ENCODE measurements around the gene LRP10. TPM values are rescaled to one million over a fixed set of nuclear protein-coding genes. Genes with fewer than 3 reads are reported as not detected.
"Not testable (repeated sequence)": the region's sequence is repeated elsewhere in the genome, so short reads cannot be mapped to it uniquely, and the experiment has no call there.

Gene LRP10
- total RNA-seq, 8 experiments from 2014 or later, result 3.9 to 55.5 (median 29.2) TPM

DNA sequence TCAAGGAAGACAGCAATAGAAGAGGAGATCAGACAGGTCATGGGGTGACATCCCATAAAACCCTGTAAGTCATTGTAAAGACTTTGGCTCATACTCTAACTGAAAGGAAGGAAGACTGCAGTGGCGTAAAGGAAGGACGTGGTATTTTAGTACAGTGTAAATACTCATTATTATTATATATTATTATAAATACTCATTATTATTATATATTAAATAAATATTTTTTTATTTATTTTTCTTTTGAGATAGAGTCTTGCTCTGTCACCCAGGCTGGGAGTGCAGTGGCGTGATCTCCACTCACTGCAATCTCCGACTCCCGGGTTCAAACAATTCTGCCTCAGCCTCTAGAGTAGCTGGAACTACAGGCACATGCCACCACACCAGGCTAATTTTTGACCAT lies 15.1 kb upstream of the LRP10 start:
- ATAC-seq (replicated peaks in 6 of 8), result no peak
- in situ Hi-C loops (cut with MboI; ENCODE audit: low pct_unique_long_range_greater_than_20kb in 2 of 9, low sequenced_read_pairs in 9 of 9, unreplicated experiment in 9 of 9), result loop anchor here in 8 of 9 experiments (25.0 kb wide), 3 partner anchors 269 to 469 kb away; partner anchors contain the start of genes ABHD4 (in 1 of the 8) and DAD1 (in 1 of the 8)
- 73 to 100% (median 98%) methylated on average over 1 to 5 of the region's 5 CpGs; no CpG with 5 or more reads in 2 of the 10 experiments for WGBS, 10 experiments
- peaks cover 0 to 2% of the 10 kb centered on the region in 2 donors for H3K4me1 ChIP-seq (replicated peaks in 1 of 2)
- no peak overlapping the region for H3K27ac ChIP-seq
- H3K4me3 ChIP-seq, result no peak overlapping the region

- not testable (repeated sequence) for ATAC-seq (replicated peaks in 6 of 8); H3K4me3 ChIP-seq; H3K27ac ChIP-seq; H3K4me1 ChIP-seq (replicated peaks in 1 of 2)
- in situ Hi-C loops (cut with MboI; ENCODE audit: low pct_unique_long_range_greater_than_20kb in 2 of 9, low sequenced_read_pairs in 9 of 9, unreplicated experiment in 9 of 9), result loop anchor here in 8 of 9 experiments (25.0 kb wide), 3 partner anchors 273 to 473 kb away; partner anchors contain the start of genes ABHD4 (in 1 of the 8) and DAD1 (in 1 of the 8)
- 20 to 100% (median 67%) methylated on average over 1 to 3 of the region's 3 CpGs; no CpG with 5 or more reads in 4 of the 10 experiments for WGBS, 10 experiments
These were observed 11.2 kb upstream of the LRP10 start for GRCh38 chr14:22860377-22860776.

- no peaks in the 10 kb centered on the region for H3K4me1 ChIP-seq (replicated peaks in 1 of 2)
- in situ Hi-C loops (cut with MboI; ENCODE audit: low pct_unique_long_range_greater_than_20kb in 2 of 9, low sequenced_read_pairs in 9 of 9, unreplicated experiment in 9 of 9), result loop anchor here in 8 of 9 experiments (25.0 kb wide), 3 partner anchors 274 to 474 kb away; partner anchors contain the start of genes ABHD4 (in 1 of the 8) and DAD1 (in 1 of the 8)
- no peak for ATAC-seq (replicated peaks in 6 of 8)
- no peak overlapping the region for H3K4me3 ChIP-seq
- H3K27ac ChIP-seq, result no peak overlapping the region
These were observed 9.9 kb upstream of the LRP10 start for GRCh38 chr14:22861651-22862050.

GRCh38 chr14:22864979-22865378 lies 6.6 kb upstream of the LRP10 start:
- in situ Hi-C loops (cut with MboI; ENCODE audit: low pct_unique_long_range_greater_than_20kb in 2 of 9, low sequenced_read_pairs in 9 of 9, unreplicated experiment in 9 of 9), result loop anchor here in 8 of 9 experiments (25.0 kb wide), 3 partner anchors 278 to 478 kb away; partner anchors contain the start of genes ABHD4 (in 1 of the 8) and DAD1 (in 1 of the 8)
- 42 to 100% (median 95%) methylated on average over 1 to 3 of the region's 4 CpGs; no CpG with 5 or more reads in 2 of the 10 experiments for WGBS, 10 experiments
- Histone ChIP-seq H3K4me3 (no peak overlapping the region), H3K4me1 (replicated peaks in 1 of 2) (no peaks in the 10 kb centered on the region), H3K27ac (no peak overlapping the region)
- no peak for ATAC-seq (replicated peaks in 6 of 8)

DNA sequence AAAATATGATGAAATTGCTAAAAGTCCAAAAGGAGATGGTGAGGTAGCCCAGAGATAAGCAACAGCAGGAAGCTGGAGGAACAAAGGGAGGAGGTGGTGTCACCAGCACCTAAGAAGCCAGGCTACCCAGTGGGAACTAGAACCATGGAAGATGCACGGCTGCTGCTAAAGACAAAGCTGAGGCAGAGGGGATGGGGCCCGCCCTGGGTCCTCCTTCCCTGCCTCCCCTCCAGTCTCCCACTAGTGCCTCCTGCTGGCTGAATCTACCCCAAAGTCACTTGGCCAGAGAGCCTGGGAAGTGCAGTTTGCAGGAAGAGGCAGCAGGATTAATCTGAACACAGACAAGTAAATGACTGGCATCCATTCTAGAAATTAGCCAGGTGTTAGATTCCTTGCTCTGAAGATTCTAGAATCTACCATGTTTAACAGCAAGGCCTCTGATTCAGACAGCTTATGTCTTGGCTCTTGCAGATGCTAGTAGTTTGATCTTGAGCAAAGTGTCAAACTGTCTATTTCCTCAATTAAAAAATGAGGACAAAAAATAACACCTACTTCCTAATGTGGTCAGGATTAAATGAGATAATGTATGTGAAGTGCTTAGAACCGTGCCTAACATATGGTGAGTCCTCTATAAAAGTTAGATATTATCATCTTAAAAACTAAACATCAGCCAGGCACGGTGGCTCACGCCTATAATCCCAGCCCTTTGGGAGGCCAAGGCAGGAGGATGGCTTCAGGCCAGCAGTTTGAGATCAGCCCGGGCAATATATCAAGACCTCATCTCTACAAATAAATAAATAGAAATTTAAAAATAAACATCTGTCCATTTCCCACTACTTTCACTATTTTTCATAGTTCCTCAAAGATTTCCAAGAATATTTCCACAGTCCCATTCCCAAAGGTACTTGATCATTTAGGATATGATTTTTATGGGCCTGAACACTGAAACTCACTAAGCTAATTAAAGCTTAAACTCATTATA lies 5.8 kb upstream of the LRP10 start:
- ATAC-seq (replicated peaks in 6 of 8), result peak in 2 of 8 experiments; percentile 38 to 47
- H3K27ac ChIP-seq, result no peak overlapping the region
- WGBS, 10 experiments, result 17 to 100% (median 68%) methylated on average over 1 to 6 of the region's 6 CpGs; no CpG with 5 or more reads in 2 of the 10 experiments
- H3K4me3 ChIP-seq, result no peak overlapping the region
- no peaks in the 10 kb centered on the region for H3K4me1 ChIP-seq (replicated peaks in 1 of 2)
- in situ Hi-C loops (cut with MboI; ENCODE audit: low pct_unique_long_range_greater_than_20kb in 2 of 9, low sequenced_read_pairs in 9 of 9, unreplicated experiment in 9 of 9), result loop anchor here in 8 of 9 experiments (25.0 kb wide), 3 partner anchors 278 to 478 kb away; partner anchors contain the start of genes ABHD4 (in 1 of the 8) and DAD1 (in 1 of the 8)

GRCh38 chr14:22866874-22867273 lies 4.7 kb upstream of the LRP10 start:
- in situ Hi-C loops (cut with MboI; ENCODE audit: low pct_unique_long_range_greater_than_20kb in 2 of 9, low sequenced_read_pairs in 9 of 9, unreplicated experiment in 9 of 9), result loop anchor here in 8 of 9 experiments (25.0 kb wide), 3 partner anchors 280 to 480 kb away; partner anchors contain the start of genes ABHD4 (in 1 of the 8) and DAD1 (in 1 of the 8)
- 76 to 100% (median 90%) methylated on average over 1 to 5 of the region's 5 CpGs; no CpG with 5 or more reads in 1 of the 10 experiments for WGBS, 10 experiments
- H3K4me1 ChIP-seq (replicated peaks in 1 of 2), result peaks cover 0 to 2% of the 10 kb centered on the region in 2 donors
- no peak overlapping the region for H3K4me3 ChIP-seq
- H3K27ac ChIP-seq, result no peak overlapping the region
- no peak for ATAC-seq (replicated peaks in 6 of 8)

GRCh38 chr14:22870811-22871223 lies 723 bp upstream of the LRP10 start:
- H3K4me1 ChIP-seq (replicated peaks in 1 of 2), result peaks cover 0 to 5% of the 10 kb centered on the region in 2 donors
- no peak for ATAC-seq (replicated peaks in 6 of 8)
- in situ Hi-C loops (cut with MboI; ENCODE audit: low pct_unique_long_range_greater_than_20kb in 2 of 9, low sequenced_read_pairs in 9 of 9, unreplicated experiment in 9 of 9), result loop anchor here in 8 of 9 experiments (25.0 kb wide), 3 partner anchors 284 to 484 kb away; partner anchors contain the start of genes ABHD4 (in 1 of the 8) and DAD1 (in 1 of the 8)
- no peak overlapping the region for H3K27ac ChIP-seq
- peak overlapping the region in 4 of 5 donors; percentile 53 to 88 (median 58) for H3K4me3 ChIP-seq
- WGBS, 10 experiments, result 0 to 60% (median 13%) methylated on average over 1 of the region's 1 CpG; no CpG with 5 or more reads in 3 of the 10 experiments

DNA sequence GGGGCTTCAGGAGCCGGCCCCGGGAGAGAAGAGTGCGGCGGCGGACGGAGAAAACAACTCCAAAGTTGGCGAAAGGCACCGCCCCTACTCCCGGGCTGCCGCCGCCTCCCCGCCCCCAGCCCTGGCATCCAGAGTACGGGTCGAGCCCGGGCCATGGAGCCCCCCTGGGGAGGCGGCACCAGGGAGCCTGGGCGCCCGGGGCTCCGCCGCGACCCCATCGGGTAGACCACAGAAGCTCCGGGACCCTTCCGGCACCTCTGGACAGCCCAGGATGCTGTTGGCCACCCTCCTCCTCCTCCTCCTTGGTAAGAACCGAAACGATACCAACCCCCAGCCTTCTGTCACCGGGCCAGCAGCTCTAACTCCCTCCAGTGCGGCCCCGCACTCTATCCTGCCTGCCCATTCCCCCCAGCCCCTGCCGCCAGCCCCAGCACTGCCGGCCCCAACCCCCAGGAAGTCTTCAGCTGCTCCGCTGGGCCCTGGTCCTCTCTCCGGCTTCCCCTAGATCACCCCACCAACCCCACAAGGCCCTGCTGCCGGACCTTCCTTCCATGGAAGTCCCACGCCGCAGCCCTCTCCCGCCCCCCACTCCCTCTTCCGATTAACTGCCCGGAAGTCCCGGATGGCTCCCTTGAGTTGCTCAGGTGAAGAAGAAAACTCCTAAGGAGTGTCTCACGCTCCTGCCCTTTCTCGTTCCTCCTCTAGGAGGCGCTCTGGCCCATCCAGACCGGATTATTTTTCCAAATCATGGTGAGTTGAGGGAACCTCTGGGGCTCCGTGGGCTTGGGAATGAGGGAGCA lies 693 bp downstream of the LRP10 start:
- H3K4me3 ChIP-seq, result peak overlapping the region; percentile 31 to 88 (median 54)
- ATAC-seq (replicated peaks in 6 of 8), result peak; percentile 30 to 54 (median 50)
- H3K27ac ChIP-seq, result peak overlapping the region; percentile 13 to 16
- WGBS, 10 experiments, result 0% methylated on average over 1 of the region's 45 CpGs; no CpG with 5 or more reads in 7 of the 10 experiments
- in situ Hi-C loops (cut with MboI; ENCODE audit: low pct_unique_long_range_greater_than_20kb in 2 of 9, low sequenced_read_pairs in 9 of 9, unreplicated experiment in 9 of 9), result loop anchor here in 8 of 9 experiments (25.0 kb wide), 3 partner anchors 285 to 485 kb away; partner anchors contain the start of genes ABHD4 (in 1 of the 8) and DAD1 (in 1 of the 8)
- H3K4me1 ChIP-seq (replicated peaks in 1 of 2), result peaks cover 0 to 5% of the 10 kb centered on the region in 2 donors

GRCh38 chr14:22872833-22873520 lies 1.4 kb downstream of the LRP10 start:
- peak in 3 of 8 experiments; percentile 1 to 2 (median 1) for ATAC-seq (replicated peaks in 6 of 8)
- Histone ChIP-seq H3K4me1 (replicated peaks in 1 of 2) (peaks cover 0 to 5% of the 10 kb centered on the region in 2 donors), H3K27ac (peak overlapping the region in 1 of 2 donors; percentile 13), H3K4me3 (peak overlapping the region; percentile 31 to 88 (median 54))
- WGBS, 10 experiments, result 4 to 83% (median 56%) methylated on average over 1 to 9 of the region's 10 CpGs; no CpG with 5 or more reads in 1 of the 10 experiments
- in situ Hi-C loops (cut with MboI; ENCODE audit: low pct_unique_long_range_greater_than_20kb in 2 of 9, low sequenced_read_pairs in 9 of 9, unreplicated experiment in 9 of 9), result loop anchor here in 8 of 9 experiments (25.0 kb wide), 3 partner anchors 286 to 486 kb away; partner anchors contain the start of genes ABHD4 (in 1 of the 8) and DAD1 (in 1 of the 8)

DNA sequence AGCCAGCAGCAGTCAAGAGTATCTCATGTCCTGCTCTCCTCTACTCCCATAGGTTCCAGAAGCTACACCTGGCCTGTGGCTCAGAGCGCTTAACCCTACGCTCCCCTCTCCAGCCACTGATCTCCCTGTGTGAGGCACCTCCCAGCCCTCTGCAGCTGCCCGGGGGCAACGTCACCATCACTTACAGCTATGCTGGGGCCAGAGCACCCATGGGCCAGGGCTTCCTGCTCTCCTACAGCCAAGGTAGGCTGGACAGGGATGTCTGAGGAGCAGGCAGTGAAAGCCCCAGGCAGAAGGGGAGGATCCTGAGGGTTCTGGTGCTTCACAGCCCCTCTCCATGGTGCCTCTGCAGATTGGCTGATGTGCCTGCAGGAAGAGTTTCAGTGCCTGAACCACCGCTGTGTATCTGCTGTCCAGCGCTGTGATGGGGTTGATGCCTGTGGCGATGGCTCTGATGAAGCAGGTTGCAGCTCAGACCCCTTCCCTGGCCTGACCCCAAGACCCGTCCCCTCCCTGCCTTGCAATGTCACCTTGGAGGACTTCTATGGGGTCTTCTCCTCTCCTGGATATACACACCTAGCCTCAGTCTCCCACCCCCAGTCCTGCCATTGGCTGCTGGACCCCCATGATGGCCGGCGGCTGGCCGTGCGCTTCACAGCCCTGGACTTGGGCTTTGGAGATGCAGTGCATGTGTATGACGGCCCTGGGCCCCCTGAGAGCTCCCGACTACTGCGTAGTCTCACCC lies 3.6 kb downstream of the LRP10 start:
- ATAC-seq (replicated peaks in 6 of 8), result no peak
- in situ Hi-C loops (cut with MboI; ENCODE audit: low pct_unique_long_range_greater_than_20kb in 2 of 9, low sequenced_read_pairs in 9 of 9, unreplicated experiment in 9 of 9), result no loop called here
- Histone ChIP-seq H3K4me3 (no peak overlapping the region), H3K4me1 (replicated peaks in 1 of 2) (peaks cover 0 to 5% of the 10 kb centered on the region in 2 donors), H3K27ac (no peak overlapping the region)
- 90 to 100% (median 100%) methylated on average over 1 to 4 of the region's 15 CpGs; no CpG with 5 or more reads in 3 of the 10 experiments for WGBS, 10 experiments

Measured in motor neuron (in vitro differentiated cells).